Left lung (tissue), 10 donors: ENCODE data around the gene OTUD7B. TPM values are rescaled to one million over a fixed set of nuclear protein-coding genes. Genes with fewer than 3 reads are reported as not detected.

Experiments used
- ATAC-seq: fragments of 200-7000 bp; cut with Tn5 transposase; one replicate; pipeline ENCODE4 v1.9.1; 2020; ENCODE audit warnings: moderate library complexity
- DNase-seq, 4 donors: peaks; one replicate each; pipeline ENCODE4 v3.0.0-alpha.2; 2013 to 2020
- H3K27ac ChIP-seq, 2 donors: fragments of 200-600 bp; sonication (generic) in 1 of 2; one replicate each; pipeline versions ENCODE4 v1.5.0 to v1.8.0; 2020 to 2021
- H3K27me3 ChIP-seq, 2 donors: fragments of 200-600 bp; sonication (generic) in 1 of 2; one replicate each; pipeline versions ENCODE4 v1.5.0 to v1.8.0; 2020 to 2021
- H3K36me3 ChIP-seq, 2 donors: fragments of 200-600 bp; sonication (generic) in 1 of 2; one replicate each; pipeline versions ENCODE4 v1.5.0 to v1.8.0; 2020 to 2021
- H3K4me1 ChIP-seq, 2 donors: fragments of 200-600 bp; one replicate each; pipeline ENCODE4 v1.8.0; 2021
- H3K4me3 ChIP-seq, 2 donors: fragments of 200-600 bp; sonication (generic) in 1 of 2; one replicate each; pipeline versions ENCODE4 v1.5.0 to v1.8.0; 2020 to 2021; ENCODE audit warnings: mild to moderate bottlenecking in 1 of 2
- H3K9me3 ChIP-seq, 2 donors: fragments of 200-600 bp; sonication (generic) in 1 of 2; one replicate each; pipeline versions ENCODE4 v1.5.0 to v1.8.0; 2020 to 2021
- intact Hi-C, 2 donors: fragments of 100-400 bp; cut with DNase I; formaldehyde crosslinking; loops; one replicate each; pipeline versions ENCODE4 v1.11.2 to v1.14.2; 2022
- polyA plus RNA-seq, 6 donors: library from polyadenylated mRNA; unstranded; fragments of 120-200 nt; gene quantifications; one replicate each; pipeline ENCODE4 v1.2.1, GENCODE V29; 2013; ENCODE audit not compliant: insufficient read length in 6 of 6
- total RNA-seq, 2 donors: library from RNA; stranded (reverse); fragmentation: NEBNext Ultra II Directional; extraction: Animal tissue kit (Norgen Biotek cat#: 25700); gene quantifications; one replicate each; pipeline ENCODE4 v1.2.1, GENCODE V29; 2021
- TF ChIP-seq, protein P1 (sequence below), 2 donors: fragments of 200-600 bp; sonication (generic) in 1 of 2; IDR thresholded peaks; one replicate each; pipeline versions ENCODE4 v1.5.0 to v1.8.0; 2021; ENCODE audit warnings: antibody characterized with exemption in 2 of 2
- donor health status: DM: no; HTN: yes; CAD: no.
- donor health status: DM: no; HTN: no; CAD: no.

The OTUD7B gene
- total and polyA plus RNA-seq, 8 donors, result 18.9 to 31.7 (median 20.4) TPM

DNA sequence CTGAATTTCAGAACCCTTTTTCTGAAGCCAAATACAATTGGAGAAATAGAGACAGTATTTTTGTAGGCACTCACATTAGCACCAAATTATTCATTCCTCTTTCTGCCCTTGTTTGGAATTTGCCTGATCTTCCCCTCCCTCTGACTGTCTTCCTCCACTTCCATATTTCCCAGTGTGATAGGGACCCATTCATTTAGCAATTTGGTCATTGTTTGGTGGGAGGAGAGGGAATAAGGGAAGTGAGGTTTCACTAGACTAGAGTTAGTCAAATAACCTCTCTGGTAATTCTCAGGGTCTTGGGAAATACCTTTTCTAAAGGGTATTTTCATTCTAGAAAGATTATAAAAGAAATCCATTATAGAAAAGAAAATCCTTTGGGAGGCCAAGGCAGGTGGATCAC, 42.9 kb downstream of the OTUD7B start:
- H3K36me3 ChIP-seq, result peaks cover 0 to 74% of the 10 kb centered on the region in 2 donors
- H3K4me3 ChIP-seq, result no peak overlapping the region
- H3K27ac ChIP-seq, result no peak overlapping the region
- DNase-seq, result no peak
- ATAC-seq, result no peak
- H3K27me3 ChIP-seq, result peaks cover 0 to 9% of the 10 kb centered on the region in 2 donors
- H3K4me1 ChIP-seq, result peaks cover 2 to 15% of the 10 kb centered on the region in 2 donors
- TF ChIP-seq, protein P1, sequence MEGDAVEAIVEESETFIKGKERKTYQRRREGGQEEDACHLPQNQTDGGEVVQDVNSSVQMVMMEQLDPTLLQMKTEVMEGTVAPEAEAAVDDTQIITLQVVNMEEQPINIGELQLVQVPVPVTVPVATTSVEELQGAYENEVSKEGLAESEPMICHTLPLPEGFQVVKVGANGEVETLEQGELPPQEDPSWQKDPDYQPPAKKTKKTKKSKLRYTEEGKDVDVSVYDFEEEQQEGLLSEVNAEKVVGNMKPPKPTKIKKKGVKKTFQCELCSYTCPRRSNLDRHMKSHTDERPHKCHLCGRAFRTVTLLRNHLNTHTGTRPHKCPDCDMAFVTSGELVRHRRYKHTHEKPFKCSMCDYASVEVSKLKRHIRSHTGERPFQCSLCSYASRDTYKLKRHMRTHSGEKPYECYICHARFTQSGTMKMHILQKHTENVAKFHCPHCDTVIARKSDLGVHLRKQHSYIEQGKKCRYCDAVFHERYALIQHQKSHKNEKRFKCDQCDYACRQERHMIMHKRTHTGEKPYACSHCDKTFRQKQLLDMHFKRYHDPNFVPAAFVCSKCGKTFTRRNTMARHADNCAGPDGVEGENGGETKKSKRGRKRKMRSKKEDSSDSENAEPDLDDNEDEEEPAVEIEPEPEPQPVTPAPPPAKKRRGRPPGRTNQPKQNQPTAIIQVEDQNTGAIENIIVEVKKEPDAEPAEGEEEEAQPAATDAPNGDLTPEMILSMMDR (IDR thresholded peaks at IDR 0.05), result no peak
- no peaks in the 10 kb centered on the region for H3K9me3 ChIP-seq
- intact Hi-C loops, result loop anchor here in 1 of 2 donors (10.0 kb wide), 1 partner anchor 197 kb away; no protein-coding TSS in a partner anchor

DNA sequence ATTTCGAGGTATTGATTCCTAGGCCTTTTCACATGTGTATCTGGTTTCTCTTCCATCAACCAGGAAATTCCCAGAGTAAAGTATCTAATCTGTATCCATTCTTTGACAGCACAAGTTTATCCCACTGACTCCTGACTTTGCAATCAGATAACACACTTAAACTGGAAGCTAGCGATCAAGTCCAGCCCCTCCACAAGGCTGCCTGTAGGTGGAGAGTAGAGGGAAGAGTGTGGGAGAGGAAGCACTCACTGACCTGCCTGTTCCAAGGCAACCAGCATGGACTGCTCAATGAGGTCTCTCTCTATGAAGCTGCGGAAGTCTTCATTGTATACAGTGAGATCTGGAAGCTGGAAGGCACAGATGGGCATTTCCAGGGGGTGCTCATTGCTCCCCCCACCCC, 43.5 kb downstream of the OTUD7B start:
- H3K4me1 ChIP-seq, result peaks cover 7 to 21% of the 10 kb centered on the region in 2 donors
- ATAC-seq (no peak), DNase-seq (no peak)
- TF ChIP-seq, protein P1 (IDR thresholded peaks at IDR 0.05), result no peak
- H3K36me3 ChIP-seq, result peaks cover 0 to 69% of the 10 kb centered on the region in 2 donors
- H3K4me3 ChIP-seq, result no peak overlapping the region
- H3K27me3 ChIP-seq, result peaks cover 0 to 9% of the 10 kb centered on the region in 2 donors
- H3K27ac ChIP-seq, result no peak overlapping the region
- H3K9me3 ChIP-seq, result no peaks in the 10 kb centered on the region
- intact Hi-C loops, result loop anchor here in 1 of 2 donors (10.0 kb wide), 1 partner anchor 198 kb away; no protein-coding TSS in a partner anchor

DNA sequence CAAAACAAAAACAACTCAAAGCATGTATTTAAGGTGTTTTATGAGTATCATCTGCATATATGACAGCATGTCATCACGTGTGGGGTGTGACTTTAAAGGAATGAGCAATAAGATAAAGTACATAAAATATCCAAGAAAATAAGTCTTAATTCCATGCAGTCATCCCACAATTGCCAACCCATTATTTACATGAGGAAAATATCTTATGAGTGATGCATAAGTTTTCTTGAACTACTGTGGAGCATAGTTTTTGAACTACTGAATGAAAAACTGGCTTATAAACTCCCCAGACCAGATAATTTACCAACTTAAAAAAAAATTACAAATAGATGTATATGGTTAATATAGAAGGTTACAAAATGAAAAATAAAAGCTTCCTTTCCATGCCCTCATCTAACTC, 44.1 kb downstream of the OTUD7B start:
- H3K36me3 ChIP-seq, result peaks cover 0 to 65% of the 10 kb centered on the region in 2 donors
- ATAC-seq, result no peak

DNA sequence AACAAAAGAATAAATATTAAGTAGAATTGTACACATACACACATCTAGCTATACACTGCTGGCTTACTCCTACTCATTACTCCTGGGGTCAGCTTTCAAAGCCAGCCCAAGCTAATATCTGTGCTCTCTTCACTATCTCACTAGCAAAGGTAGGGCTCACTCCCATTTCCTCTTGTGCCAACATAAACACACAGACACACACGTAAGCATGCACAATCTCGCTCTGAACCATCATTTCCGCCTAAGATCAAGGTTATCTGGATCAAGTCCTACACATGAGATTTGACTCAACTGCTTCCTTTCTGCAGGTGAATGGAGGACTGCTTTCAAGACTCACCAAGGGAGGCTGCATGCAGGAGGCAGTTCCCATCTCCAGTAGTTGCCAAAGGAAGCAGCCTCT, 45.1 kb downstream of the OTUD7B start:
- Histone ChIP-seq H3K9me3 (no peaks in the 10 kb centered on the region), H3K27ac (no peak overlapping the region), H3K4me1 (peaks cover 7 to 26% of the 10 kb centered on the region in 2 donors), H3K36me3 (peaks cover 0 to 58% of the 10 kb centered on the region in 2 donors), H3K27me3 (peaks cover 0 to 9% of the 10 kb centered on the region in 2 donors), H3K4me3 (no peak overlapping the region)
- ATAC-seq, result no peak
- DNase-seq, result no peak
- TF ChIP-seq, protein P1 (IDR thresholded peaks at IDR 0.05), result no peak
- intact Hi-C loops, result loop anchor here in 1 of 2 donors (10.0 kb wide), 1 partner anchor 199 kb away; no protein-coding TSS in a partner anchor

More for the DNA sequence above, 44.1 kb downstream of the OTUD7B start:
- Histone ChIP-seq H3K27me3 (peaks cover 0 to 9% of the 10 kb centered on the region in 2 donors), H3K27ac (no peak overlapping the region), H3K4me1 (peaks cover 7 to 26% of the 10 kb centered on the region in 2 donors), H3K9me3 (no peaks in the 10 kb centered on the region), H3K4me3 (no peak overlapping the region)
- intact Hi-C loops, result loop anchor here in 1 of 2 donors (10.0 kb wide), 1 partner anchor 198 kb away; no protein-coding TSS in a partner anchor
- TF ChIP-seq, protein P1 (IDR thresholded peaks at IDR 0.05), result no peak
- DNase-seq, result no peak

DNA sequence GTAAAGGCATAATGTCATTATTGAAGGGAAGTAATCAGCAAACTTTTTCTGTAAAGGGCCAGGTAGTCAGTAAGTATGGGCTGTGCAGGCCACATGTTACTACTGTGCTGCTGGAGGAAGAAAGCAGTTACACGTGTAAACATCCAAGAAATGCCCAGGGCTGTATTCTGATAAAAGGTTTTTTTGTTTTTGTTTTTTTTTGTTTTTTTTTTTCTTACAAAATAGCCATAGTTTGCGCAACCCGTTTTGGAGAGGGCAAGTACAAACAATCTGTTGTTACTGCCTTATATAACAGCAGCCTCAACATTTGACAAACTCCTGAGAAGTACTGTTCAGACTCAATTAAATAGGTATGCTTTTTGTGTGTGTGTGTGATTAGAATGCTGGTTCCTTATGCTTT, 47.2 kb downstream of the OTUD7B start:
- Histone ChIP-seq H3K4me1 (peaks cover 7 to 26% of the 10 kb centered on the region in 2 donors), H3K9me3 (no peaks in the 10 kb centered on the region), H3K27ac (peak overlapping the region; percentile 2 to 16), H3K27me3 (no peaks in the 10 kb centered on the region), H3K36me3 (peaks cover 0 to 53% of the 10 kb centered on the region in 2 donors), H3K4me3 (no peak overlapping the region)
- TF ChIP-seq, protein P1 (IDR thresholded peaks at IDR 0.05), result no peak
- ATAC-seq (peak; percentile 25), DNase-seq (peak in 1 of 4 donors; percentile 36)
- intact Hi-C loops, result loop anchor here in 1 of 2 donors (5.0 to 10.0 kb wide), 3 partner anchors 84 to 224 kb away; no protein-coding TSS in a partner anchor
